ENCODE measurements around the gene MYL5.
"Not testable (repeated sequence)": the region's sequence is repeated elsewhere in the genome, so short reads cannot be mapped to it uniquely, and the experiment has no call there.

The MYL5 gene

DNA sequence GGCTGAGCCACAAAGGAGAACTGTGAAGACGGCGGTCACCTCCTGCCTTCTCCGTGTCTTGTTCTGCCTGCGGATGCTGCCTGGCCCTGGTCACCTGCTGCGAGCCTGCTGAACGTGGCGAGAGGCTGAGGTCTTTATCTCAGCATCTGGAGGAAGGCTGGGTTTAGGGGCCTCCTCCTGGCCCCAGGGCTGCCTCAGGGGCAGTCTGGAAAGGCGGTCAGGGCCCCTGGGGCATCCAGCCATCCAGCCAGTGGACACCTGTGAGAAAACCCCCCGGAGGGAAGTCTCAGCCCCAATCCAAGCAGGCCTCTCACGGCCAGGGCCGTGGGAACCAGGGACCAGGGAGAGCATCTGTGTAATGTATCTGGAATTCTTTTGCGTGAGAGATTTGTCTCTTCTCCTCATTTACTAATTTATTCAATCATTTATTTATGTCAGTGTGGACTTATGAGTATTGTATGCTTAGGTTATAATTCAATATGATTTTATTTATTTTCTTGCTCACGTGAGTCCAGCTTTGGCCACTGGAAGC, 37.6 kb upstream of the MYL5 start:
- no peak for DNase-seq

DNA sequence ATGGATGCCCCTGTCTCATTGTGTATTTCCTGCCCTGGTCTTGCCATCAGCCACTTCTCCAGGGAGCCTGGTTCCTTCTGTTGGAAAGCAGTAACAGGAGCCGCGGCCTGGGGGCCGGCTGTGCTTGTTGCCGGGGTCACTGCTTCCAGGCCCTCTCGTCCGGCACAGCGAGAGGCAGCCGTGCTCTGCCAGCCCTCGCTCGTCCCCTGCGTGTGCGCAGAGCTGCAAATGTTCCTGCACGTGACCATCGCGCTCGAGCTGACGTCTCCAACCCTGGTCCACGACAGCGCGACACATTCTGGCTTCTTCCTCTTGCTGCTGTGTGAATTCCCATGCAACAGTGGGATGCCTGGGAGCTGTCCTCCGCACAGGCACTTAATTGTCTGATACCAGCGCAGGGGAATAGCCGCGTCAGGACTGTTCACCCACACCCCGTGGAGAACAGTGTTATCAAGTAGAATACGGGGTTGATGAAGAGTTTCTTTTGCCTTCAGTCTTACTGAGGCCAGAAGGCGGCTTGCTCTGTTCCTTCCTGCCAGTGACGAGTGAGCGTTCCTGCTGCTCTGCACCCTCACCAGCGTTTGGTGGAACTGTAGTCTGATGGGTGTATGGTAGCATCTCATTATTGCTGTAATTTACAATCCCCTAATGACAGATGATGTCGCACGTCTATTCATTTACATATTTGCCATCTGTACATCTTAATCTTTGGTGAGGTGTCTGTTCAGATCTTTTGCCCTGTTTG, 36.6 kb upstream of the MYL5 start:
- no peak for DNase-seq

DNA sequence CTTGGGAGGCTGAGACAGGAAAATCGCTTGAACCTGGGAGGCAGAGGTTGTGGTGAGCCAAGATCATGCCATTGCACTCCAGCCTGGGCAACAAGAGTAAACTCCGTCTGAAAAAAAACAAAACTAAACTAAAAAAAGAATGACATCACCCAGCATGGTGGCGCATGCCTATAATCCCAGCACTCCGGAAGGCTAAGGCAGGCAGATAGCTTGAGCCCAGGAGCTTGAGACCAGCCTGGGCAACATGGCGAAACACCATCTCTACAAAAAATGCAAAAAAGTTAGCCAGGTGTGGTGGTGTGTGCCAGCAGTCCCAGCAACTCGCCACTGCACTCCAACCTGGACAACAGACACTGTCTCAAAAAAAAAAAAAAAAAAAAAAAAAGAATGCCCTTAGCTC, 32.0 kb upstream of the MYL5 start:
- DNase-seq: not testable (repeated sequence)

DNA sequence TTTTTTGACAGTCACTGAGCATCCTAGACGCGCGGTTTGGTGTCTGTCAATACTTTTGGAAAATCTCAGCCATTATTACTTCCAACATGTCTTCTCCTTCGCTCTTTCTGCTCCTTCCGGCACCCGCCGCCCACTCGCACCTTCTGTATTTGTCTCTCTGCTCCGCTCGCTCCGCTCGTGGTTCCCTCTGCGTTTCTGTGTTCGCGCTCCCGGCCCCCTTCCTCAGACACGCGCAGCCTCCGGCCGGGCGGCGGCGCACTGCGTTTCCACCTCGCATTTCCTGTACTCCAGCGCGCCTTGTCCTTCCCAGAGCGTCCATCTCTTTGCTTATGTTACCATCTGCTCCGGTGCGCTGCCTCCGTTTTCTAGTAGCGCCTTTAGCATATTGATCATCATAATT, 27.9 kb upstream of the MYL5 start:
- peak; percentile 39 for DNase-seq

DNA sequence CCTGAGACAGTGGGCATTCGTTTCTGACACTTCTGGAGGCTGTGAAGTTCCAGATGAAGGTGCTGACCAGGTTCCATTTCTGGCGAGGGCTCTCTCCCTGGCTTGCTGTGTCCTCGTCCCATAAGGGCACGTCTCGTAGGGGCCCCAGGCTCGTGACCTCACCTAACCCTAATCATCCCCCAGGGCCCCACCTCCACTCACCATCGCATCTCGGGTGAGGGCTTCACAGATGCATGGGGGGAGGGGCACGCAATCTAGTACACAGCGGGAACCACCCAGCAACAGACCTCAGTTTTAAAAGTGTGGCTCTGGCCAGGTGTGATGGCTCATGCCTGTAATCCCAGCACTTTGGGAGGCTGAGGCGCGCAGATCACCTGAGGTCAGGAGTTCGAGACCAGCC, 26.9 kb upstream of the MYL5 start:
- DNase-seq: no peak

DNA sequence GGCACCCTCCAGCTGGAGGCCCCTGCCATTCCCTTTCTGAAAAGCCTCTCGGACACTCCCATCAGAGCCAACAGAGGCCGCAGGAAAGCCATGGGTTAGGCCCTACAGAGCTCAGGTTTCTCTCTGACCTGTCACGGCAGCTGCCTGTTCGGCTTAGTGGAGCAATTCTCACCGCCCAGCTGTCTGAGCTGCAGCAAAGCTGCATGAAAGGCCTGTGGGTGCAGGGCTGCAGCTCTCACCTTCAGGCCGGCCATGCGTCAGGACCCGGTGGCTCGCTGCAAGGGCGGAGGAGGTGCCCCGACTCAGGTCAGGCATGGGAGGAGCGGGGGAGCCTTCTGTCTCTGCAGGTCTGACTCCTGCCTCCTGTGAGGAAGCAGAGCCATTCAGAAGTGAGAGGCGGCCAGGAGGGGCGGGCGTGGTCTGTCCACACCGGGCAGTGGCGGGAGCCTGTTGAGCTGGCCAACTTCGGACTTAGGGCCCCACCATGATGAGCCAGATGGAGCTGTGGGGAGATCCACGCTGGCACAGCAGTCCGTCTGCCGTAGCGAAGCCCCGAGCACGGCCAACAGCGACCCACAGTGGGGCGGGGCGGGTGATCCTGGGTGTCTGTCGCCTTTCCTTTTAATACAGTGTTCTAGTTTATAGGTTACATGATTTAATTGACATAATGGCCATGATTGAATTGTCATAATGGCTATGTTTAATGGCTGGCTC, 25.6 kb upstream of the MYL5 start:
- DNase-seq: no peak

DNA sequence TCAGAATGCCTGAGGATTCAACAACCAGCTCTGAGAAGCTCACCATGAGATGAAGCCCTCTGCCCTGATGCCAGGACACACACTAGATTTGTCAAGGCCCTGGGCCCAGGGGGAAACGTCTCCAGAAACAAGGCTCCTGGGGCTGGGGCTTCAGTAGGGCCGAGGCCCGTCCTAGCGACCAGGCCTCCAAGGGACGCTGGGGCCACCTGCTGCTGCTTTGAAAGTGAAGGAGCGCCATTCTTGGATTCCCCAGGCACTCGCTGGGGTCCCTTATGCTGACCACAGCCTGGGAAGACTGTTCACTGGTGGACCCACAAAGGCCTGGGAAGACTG, 25.1 kb upstream of the MYL5 start:
- DNase-seq: no peak

DNA sequence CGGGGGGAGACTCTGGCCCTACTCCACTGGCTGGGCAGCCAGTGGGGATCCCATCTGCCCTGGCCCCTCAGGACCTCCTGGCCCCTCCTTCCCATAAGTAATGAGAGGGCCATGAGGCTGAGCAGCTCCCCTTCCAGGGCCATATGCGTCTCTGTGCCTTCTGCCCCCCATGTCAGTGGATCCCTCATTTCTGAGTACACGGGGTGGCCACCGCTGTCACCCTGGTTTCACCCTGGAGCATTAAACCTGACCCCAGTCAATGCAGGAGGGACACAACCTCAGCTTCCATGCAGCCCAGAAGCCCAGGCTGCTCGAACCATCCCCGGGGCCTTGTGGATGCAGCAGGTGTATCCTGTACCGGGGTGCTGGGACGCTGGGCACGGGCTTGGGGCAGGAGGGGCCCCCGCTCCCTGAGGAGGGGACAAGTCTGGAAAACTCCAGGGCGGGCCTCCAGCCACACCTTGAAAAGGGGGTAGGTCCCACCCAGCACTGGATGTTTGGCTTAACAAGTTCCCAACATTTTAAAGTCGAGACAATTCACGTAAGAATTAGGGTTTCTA, 24.5 kb upstream of the MYL5 start:
- no peak for DNase-seq

DNA sequence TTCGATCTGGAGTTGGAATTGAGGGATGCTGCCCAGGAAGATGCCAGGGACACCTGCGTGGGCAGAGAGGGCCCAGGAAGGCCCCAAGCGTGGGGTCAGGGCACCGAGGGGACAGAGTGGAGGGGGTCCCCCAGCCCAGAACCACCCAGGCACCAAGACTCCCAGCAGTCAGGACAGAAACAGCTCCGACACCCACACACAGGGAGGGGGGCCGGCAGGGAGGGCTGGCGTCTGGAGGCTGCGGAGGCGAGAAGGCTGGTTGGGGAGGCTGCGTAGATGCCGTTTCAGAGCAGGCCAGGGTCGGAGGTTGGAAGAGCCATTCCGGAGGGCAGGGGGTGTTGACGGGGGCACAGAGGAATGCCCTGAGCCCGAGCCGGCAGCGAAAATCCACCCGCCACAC, 23.9 kb upstream of the MYL5 start:
- no peak for DNase-seq

DNA sequence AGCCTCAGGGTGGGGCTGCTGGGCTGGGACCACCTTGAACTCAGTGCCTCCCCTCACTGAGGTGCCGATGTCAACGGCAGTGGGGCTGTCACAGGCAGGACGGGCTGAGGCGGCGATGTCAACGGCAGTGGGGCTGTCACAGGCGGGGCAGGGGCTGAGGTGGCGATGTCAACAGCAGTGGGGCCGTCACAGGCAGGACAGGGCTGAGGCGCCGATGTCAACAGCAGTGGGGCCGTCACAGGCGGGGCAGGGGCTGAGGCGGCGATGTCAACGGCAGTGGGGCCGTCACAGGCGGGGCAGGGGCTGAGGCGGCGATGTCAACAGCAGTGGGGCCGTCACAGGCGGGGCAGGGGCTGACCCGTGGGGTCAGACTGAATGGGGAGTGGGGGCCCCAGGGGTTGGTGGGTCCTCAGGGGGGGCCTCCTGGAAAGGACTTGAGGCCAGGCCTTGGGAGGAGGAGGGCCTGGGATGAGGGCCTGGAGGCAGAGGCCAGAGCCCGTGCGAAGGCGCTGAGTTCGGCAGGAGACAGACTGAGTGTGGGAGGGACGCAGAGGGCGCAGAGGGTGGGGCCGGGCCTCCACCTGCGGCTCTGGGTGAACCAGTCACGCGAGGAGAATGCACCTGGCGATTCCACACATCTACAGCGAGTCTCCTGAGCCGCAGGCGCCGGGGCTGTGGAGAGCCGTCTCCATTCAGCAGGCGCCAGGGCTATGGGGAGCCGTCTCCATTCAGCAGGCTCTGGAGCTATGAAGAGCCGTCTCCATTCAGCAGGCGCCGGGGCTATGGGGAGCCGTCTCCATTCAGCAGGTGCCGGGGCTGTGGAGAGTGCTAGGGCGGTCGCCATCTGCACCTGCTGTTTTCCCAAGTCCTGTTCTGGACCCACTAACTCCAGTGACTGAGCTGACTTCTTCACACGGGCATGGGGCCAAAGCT, 23.1 kb upstream of the MYL5 start:
- no peak for DNase-seq

DNA sequence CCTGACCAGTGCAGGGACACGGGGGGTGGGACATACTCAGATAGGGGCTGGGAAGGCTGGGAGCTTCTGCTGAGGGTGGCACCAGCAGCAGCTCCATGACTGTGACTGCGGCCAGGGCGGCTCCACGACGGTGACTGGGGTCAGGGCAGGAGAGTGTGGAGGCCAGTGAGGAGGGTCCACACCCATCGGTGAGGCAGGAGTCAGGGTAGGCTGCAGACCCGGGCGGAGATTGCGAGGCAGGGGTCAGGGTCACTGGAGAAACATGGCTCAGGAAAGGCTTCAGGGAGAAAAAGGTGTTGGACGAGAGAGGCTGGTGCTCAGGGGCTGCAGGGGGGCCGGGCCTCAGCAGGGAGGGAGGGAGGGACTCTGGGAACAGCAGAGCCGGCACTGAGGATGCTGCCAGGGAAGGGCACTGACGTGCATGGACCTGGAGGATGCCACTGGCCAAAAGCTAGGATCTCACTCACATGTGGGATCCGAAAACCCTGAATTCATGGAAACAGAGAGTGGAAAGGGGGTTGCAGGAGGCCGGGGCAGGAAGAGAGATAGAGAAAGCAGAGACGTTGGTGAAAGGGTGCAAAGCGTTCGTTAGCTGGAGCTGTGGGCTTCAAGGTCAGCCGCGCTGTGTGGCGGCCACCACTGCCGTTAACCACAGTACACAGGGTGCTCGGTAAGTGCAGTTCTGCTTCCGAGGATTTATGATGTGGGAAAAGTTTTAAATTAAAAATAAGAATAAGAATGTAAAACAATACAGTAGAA, 22.3 kb upstream of the MYL5 start:
- no peak for DNase-seq

DNA sequence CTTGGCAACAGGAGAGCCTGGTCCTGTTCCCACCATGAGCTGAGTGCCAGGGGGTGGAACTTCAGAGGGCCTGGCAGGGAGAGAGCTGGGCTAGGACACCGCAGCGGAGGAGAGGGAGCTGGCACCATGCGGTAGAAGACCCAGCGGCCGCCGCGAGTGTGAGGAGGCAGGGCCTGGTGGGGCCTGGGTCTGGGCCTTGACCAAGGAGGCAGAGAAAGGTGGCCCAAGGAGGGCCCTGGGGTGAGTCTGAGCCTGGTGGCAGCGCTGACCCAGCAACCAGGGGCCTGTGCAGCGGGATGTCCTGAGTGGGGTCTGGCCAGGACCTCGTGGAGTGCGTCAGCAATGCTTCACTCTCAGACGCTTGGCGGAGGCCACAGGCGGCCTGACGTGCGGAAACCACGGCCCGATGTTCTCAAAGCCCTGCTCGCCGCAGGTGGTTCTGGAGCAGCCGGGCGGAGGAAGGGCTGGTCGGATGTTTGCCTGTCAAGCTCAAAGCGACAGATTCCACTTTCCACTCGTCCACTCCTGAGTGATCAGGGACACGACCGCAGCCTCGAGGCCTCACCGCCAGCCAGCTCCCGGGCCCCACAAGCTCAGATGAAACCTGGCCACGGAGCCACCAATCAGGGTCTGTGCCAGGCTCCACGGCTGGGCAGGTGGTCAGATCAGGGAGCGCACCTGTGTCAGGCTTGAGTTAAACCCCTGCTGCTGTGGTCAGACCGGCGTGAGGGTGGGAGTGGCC, 21.1 kb upstream of the MYL5 start:
- no peak for DNase-seq

DNA sequence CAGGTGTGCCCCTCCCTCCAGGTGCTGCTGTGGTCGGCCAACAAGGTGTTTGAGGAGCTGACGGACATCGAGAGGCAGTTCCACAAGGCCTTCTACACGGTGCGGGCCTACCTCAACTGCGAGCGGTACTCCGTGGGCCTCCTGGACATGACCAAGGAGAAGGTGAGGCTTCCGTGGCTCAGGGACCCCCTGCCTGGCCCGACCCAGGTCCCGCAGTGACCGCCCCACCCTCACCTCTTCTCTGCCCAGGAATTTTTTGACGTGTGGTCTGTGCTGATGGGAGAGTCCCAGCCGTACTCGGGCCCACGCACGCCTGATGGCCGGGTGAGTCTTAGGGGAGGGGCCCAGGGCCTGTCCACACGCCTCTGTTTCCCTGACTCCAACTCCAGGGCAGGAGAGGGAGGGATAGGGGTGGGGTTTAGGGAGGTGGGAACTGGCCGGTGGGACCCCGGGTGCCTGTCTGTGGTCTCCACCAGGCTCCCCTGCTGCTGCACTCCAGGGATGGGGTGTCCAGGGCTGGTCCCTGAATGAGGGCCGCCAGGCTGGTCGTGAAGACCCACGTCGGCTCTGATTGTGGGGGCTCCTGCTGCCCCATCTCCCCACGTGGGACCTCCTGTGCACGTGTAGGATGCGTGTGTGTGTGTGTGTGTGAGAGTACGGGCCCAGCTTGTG, 20.4 kb upstream of the MYL5 start:
- DNase-seq: no peak

DNA sequence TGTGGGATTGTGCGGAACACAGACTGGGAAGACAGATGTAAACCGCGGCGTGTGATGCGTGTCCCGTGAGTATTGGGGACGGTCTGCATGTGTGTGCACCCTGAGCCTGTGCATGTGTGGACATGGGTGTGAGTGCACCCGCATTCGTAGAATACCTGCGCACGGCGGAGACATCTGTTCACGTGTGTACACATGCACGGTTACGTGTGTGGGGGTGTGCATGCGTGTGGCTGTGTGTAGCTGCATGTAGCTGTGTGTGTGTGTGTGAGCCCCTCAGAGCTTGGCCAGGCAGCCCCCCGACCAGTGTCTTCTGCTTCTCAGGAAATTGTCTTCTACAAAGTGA, 19.9 kb upstream of the MYL5 start:
- DNase-seq: no peak

DNA sequence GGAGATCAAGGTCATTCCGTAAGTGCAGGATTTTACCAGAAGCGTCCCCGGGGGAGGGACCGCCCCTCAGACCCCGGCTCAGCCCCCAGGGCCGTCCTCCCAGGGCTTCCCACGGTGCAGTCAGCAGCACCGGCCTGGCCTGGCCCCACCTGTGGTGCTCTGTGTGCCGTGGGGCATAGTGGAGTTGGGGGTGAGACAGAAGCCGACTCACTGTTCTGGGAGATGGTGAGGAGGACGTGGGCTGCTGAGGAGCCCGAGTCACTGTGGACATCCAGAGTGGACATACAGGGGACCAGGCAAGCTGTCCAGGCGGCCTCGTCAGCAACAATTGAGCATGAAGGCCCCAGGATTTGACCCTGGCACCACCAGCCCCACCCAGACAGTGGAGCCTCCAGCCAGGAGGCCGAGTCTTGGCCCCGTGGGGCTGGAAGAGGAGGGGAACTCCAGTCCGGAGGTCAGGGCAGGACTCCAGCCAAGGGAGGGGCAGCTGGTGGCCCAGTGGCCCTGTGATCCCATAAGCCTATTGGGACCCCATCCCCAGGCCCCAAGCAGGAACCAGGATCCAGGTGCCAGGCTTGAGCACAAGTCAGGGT, 19.4 kb upstream of the MYL5 start:
- DNase-seq: no peak

DNA sequence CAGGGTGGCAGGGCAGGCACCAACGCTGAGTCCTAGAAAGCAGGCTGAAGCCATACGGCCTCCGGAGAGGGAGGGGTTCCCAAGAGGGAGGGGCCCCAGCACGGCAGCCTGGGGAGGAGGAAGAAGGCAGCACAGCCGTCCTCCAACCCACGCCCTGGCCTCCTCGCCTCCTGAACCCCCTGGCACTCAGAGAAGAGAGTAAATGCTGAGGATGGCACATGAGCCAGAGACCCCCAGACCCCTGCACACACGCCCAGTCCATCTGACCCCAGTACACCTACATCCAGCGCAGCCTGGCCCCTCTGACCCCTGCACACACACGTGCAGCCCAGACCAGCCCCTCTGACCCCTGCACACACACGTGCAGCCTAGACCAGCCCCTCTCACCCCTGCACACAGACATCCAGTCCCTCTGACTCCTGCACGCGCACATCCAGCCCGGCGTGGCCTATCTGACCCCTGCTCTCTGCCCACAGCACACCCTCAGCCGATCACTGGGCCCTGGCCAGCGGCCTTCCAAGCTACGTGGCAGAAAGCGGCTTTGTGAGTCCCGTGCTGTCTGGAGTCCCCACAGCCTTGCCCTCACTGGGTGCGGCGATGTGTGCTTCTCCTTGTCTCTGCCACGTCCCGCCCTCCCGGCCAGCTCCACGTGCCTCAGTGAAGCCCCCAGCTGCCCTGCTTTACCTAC, 18.7 kb upstream of the MYL5 start:
- no peak for DNase-seq

DNA sequence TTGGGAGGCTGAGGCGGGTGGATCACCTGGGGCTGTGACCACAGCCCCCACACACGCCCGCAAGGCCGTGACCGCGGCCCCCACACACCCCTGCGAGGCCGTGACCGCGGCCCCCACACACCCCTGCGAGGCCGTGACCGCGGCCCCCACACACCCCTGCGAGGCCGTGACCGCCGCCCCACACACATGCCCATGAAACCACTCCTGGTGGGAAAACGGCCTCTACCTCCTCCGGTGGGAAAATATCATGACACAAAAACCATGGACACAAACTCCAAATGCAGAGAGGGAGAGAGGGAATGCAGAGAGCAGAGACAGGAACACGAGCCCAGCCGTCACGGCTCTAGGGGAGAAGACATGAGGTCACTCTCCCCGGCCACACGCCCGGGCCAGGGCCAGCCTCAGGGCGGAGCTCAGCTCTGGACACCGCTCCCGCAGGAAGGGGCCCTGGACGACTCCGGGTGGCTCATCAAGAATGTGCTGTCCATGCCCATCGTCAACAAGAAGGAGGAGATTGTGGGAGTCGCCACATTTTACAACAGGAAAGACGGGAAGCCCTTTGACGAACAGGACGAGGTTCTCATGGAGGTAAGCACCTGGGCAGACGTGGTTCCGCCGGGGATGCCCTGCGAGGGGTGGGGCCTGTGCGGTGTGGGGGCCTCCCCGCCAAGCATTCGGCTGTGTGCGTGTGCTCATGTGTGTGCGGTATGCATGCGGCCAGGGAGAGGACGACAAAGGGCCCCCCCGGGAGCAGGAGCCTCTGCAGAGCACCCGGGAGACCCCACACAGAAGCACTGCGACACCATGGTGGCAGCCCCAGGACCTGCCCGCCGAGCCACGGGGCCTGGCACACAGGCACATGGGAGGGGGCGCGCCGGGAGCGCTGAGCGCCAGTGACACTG, 17.7 kb upstream of the MYL5 start:
- no peak for DNase-seq

DNA sequence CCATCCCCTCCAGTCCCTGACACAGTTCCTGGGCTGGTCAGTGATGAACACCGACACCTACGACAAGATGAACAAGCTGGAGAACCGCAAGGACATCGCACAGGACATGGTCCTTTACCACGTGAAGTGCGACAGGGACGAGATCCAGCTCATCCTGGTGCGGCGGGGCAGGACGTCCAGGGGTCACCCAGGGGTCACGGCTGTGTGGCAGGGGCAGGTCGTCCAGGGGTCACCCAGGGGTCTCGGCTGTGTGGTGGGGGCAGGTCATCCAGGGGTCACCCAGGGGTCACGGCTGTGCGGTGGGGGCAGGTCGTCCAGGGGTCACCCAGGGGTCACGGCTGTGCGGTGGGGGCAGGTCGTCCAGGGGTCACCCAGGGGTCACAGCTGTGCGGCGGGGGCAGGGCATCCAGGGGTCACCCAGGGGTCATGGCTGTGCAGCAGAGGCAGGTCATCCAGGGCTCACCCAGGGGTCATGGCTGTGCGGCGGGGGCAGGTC, 17.0 kb upstream of the MYL5 start:
- no peak for DNase-seq

Data from activated T-cell treated with anti-CD3 and anti-CD28 coated beads, Interleukin-2, amount 50 U/mL, for 1 hour (primary cell).